HUES64 (cell line): ENCODE data around the gene DHRS9.

Experiments used
- H3K27ac ChIP-seq: 2 replicates; pipeline ENCODE4 v1.7.0; 2013; ENCODE audit warnings: low read depth, low read length, inconsistent platforms
- H3K27me3 ChIP-seq: 2 replicates; pipeline ENCODE4 v1.6.1; 2013; ENCODE audit warnings: mild to moderate bottlenecking, low read length; ENCODE audit not compliant: insufficient read depth
- H3K36me3 ChIP-seq: 2 replicates; pipeline ENCODE4 v1.6.1; 2013; ENCODE audit warnings: mild to moderate bottlenecking, low read length; ENCODE audit not compliant: insufficient read depth
- H3K4me1 ChIP-seq: 2 replicates; pipeline ENCODE4 v1.6.1; 2013; ENCODE audit warnings: mild to moderate bottlenecking, low read length, moderate library complexity; ENCODE audit not compliant: insufficient read depth
- H3K4me3 ChIP-seq: 2 replicates; pipeline ENCODE4 v1.5.1; 2013; ENCODE audit warnings: mild to moderate bottlenecking, low read length, moderate library complexity
- H3K9ac ChIP-seq: 2 replicates; pipeline ENCODE4 v1.6.1; 2013; ENCODE audit warnings: mild to moderate bottlenecking, low read depth, low read length
- H3K9me3 ChIP-seq: 2 replicates; pipeline ENCODE4 v1.6.1; 2013; ENCODE audit warnings: low read depth, low read length; ENCODE audit not compliant: insufficient read depth
- WGBS: fragments of 150-250, 120-280 bp; methylation state at CpG from one replicate; pipeline ENCODE4 v1.1.7; 2013; ENCODE audit warnings: missing lambda C conversion rate; 5-methylcytosine and 5-hydroxymethylcytosine counted together

The DHRS9 gene

DNA sequence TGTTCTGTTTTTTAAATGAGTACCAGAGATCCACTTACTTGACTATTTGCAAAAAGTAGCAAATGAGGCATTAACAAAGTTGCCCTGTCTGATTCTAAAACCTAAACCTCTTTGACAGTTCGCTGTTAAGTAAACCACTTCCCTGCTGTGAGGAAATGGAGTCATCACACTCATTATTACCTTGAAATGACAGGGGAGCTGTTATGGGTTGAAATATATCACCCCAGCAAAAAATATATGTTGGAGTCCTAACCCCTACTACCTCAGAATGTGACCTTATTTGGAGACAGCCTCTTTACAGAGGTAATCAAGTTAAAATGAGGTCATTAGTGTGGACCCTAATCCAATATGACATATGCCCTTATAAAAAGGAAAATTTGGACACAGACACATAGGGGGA is 36.1 kb downstream of the DHRS9 start:
- no peak overlapping the region for H3K27ac ChIP-seq
- H3K4me1 ChIP-seq = peaks cover 6% of the 10 kb centered on the region; the same call in 1 of the 2 replicates
- no peaks in the 10 kb centered on the region for H3K36me3 ChIP-seq
- H3K9me3 ChIP-seq = no peaks in the 10 kb centered on the region
- no peak overlapping the region for H3K4me3 ChIP-seq
- H3K9ac ChIP-seq = no peak overlapping the region
- H3K27me3 ChIP-seq = no peaks in the 10 kb centered on the region
- 77% methylated on average over 1 of the region's 1 CpG for WGBS

- Histone ChIP-seq H3K4me3 (no peak overlapping the region), H3K27me3 (no peaks in the 10 kb centered on the region; the same call in 1 of the 2 replicates), H3K36me3 (no peaks in the 10 kb centered on the region), H3K4me1 (peaks cover 12% of the 10 kb centered on the region; the same call in 1 of the 2 replicates), H3K9me3 (no peaks in the 10 kb centered on the region), H3K27ac (no peak overlapping the region), H3K9ac (no peak overlapping the region)
- 99% methylated on average over 2 of the region's 2 CpGs for WGBS
Observed at GRCh38 chr2:169106134-169106533, 36.8 kb downstream of the DHRS9 start.

DNA sequence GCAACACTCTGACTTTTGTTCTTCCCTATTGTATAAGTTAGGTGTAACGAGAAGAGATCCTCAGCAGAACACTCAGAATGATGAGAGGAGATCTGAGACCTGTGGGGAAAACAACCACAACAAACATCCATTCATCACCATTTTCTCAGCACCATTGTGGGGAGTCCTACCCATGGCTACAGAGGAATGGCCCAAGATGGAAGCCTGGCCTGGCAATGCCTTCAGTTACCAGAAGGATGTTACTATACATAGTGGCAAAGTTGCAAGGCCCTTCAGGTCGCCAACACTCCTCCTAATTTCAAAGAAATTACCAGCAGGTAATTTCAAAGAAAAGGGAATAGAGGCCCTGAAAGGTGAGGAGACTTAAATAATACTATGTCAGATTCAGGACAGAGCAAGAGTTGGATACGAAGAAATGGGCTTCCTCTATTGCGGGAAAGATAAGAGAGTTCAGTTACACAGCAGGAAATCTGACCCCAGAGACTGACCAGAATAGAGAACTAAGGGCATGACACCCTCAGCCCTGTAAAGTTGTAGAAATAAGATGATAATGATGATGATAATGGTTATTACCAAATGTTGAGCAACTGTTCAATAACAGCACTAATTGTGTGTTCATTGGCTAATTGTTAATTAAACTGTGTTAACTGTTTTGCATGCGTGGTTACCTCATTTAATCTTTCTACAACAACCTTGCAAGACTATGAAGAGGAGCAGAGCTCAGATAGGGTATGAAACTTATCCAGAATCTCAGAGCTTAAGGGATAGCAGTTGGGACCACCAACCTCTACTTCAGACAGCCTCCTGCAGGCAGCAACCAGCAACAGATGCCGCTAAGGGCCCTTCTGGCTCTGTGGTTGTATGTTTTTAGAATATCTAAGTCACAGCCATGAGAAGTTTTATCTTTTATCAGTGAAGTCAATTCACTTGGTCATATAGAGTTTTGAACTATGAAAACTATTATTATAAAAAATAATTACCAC is 37.5 kb downstream of the DHRS9 start:
- H3K27ac ChIP-seq = no peak overlapping the region
- no peaks in the 10 kb centered on the region for H3K36me3 ChIP-seq
- H3K4me1 ChIP-seq = peaks cover 13% of the 10 kb centered on the region; the same call in 1 of the 2 replicates
- no peaks in the 10 kb centered on the region; the same call in 1 of the 2 replicates for H3K27me3 ChIP-seq
- 93% methylated on average over 4 of the region's 6 CpGs for WGBS
- H3K4me3 ChIP-seq = no peak overlapping the region
- no peak overlapping the region for H3K9ac ChIP-seq
- H3K9me3 ChIP-seq = no peaks in the 10 kb centered on the region

- no peak overlapping the region for H3K9ac ChIP-seq
- WGBS = 96% methylated on average over 2 of the region's 2 CpGs
- H3K9me3 ChIP-seq = no peaks in the 10 kb centered on the region
- no peak overlapping the region for H3K4me3 ChIP-seq
- H3K36me3 ChIP-seq = no peaks in the 10 kb centered on the region
- H3K27ac ChIP-seq = no peak overlapping the region
- H3K27me3 ChIP-seq = no peaks in the 10 kb centered on the region; the same call in 1 of the 2 replicates
- peaks cover 13% of the 10 kb centered on the region; the same call in 1 of the 2 replicates for H3K4me1 ChIP-seq
Observed at GRCh38 chr2:169107645-169108044, 38.3 kb downstream of the DHRS9 start.

GRCh38 chr2:169108099-169108884 is 38.9 kb downstream of the DHRS9 start:
- no peaks in the 10 kb centered on the region for H3K9me3 ChIP-seq
- no peaks in the 10 kb centered on the region for H3K36me3 ChIP-seq
- H3K27me3 ChIP-seq = no peaks in the 10 kb centered on the region; the same call in 1 of the 2 replicates
- H3K4me3 ChIP-seq = no peak overlapping the region
- 94% methylated on average over 3 of the region's 3 CpGs for WGBS
- H3K4me1 ChIP-seq = peaks cover 13% of the 10 kb centered on the region; the same call in 1 of the 2 replicates
- no peak overlapping the region for H3K9ac ChIP-seq
- H3K27ac ChIP-seq = no peak overlapping the region

- Histone ChIP-seq H3K4me1 (peaks cover 13% of the 10 kb centered on the region; the same call in 1 of the 2 replicates), H3K27me3 (no peaks in the 10 kb centered on the region; the same call in 1 of the 2 replicates), H3K4me3 (no peak overlapping the region; the same call in 1 of the 2 replicates), H3K27ac (no peak overlapping the region), H3K36me3 (no peaks in the 10 kb centered on the region), H3K9me3 (no peaks in the 10 kb centered on the region), H3K9ac (no peak overlapping the region)
- 55% methylated on average over 21 of the region's 21 CpGs for WGBS
Observed at GRCh38 chr2:169109502-169110409, 40.4 kb downstream of the DHRS9 start.

- no peak overlapping the region for H3K4me3 ChIP-seq
- no peaks in the 10 kb centered on the region for H3K36me3 ChIP-seq
- no peaks in the 10 kb centered on the region; the same call in 1 of the 2 replicates for H3K27me3 ChIP-seq
- no peak overlapping the region for H3K27ac ChIP-seq
- 89% methylated on average over 6 of the region's 7 CpGs for WGBS
- no peak overlapping the region for H3K9ac ChIP-seq
- no peaks in the 10 kb centered on the region for H3K9me3 ChIP-seq
- H3K4me1 ChIP-seq = peaks cover 13% of the 10 kb centered on the region; the same call in 1 of the 2 replicates
Observed at GRCh38 chr2:169110419-169110818, 41.1 kb downstream of the DHRS9 start.

DNA sequence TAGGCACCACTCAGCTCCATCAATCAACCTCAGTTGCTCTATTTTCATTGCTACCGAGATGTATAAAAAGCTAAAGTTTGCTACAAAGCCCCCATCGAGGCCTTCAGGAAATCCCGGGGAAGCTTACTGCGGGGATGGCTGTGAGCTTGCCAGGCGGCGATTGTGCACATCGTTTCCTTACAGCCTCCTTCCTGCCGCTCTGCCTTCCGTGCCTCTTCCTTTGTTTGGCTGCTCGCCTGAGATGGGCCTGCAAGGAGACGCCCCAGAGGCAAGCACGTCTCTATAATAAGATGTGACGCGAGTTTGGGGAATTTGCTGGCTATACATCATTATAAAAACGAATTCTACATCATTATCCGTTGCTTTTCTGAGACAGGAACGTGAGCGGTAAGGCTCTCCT is 41.6 kb downstream of the DHRS9 start:
- Histone ChIP-seq H3K4me3 (no peak overlapping the region), H3K4me1 (peaks cover 13% of the 10 kb centered on the region; the same call in 1 of the 2 replicates), H3K27ac (no peak overlapping the region), H3K9ac (no peak overlapping the region), H3K9me3 (no peaks in the 10 kb centered on the region), H3K27me3 (no peaks in the 10 kb centered on the region; the same call in 1 of the 2 replicates), H3K36me3 (no peaks in the 10 kb centered on the region)
- 76% methylated on average over 18 of the region's 18 CpGs for WGBS

DNA sequence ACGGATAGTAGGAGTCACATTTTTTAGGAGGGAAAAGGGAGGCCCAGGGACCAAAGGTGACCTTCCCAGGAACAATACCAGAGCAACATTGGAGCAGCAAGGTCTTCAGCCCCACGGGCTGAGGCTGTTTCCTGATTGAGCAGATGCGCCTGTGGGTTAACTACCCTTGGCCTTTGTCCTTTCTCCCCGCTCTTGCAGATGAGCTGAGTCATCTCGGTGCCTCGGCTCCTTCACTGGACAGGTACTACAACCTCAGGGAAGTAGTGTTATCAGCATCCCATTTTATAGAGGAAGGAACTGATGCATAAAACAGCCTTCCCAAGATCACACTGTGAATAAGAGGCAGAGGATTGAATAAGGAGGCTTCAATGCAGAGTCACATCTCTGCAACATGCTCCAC is 43.5 kb downstream of the DHRS9 start:
- WGBS = 95% methylated on average over 6 of the region's 6 CpGs
- H3K27me3 ChIP-seq = no peaks in the 10 kb centered on the region; the same call in 1 of the 2 replicates
- no peak overlapping the region for H3K9ac ChIP-seq
- no peak overlapping the region for H3K4me3 ChIP-seq
- no peak overlapping the region for H3K27ac ChIP-seq
- no peaks in the 10 kb centered on the region for H3K36me3 ChIP-seq
- H3K4me1 ChIP-seq = peaks cover 13% of the 10 kb centered on the region; the same call in 1 of the 2 replicates
- H3K9me3 ChIP-seq = no peaks in the 10 kb centered on the region

DNA sequence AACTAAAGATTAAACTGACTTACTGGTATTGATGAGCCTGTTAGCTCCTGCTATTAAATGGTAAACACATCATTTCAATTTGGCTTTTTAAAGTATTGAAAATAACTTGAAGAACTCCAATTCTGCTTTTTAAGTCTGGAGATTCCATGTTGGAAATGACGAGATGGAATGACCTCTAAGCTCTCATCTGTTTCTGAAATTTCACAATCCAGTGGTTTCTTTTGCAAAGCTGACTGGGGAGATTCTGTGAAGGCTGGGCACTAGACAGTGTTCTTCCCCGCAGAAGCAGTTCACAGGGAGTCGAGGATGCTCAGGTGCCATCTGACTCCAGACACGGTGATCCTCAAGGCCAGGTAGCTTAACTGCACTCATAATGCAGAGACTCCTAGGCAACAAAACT is 44.7 kb downstream of the DHRS9 start:
- Histone ChIP-seq H3K9me3 (no peaks in the 10 kb centered on the region), H3K27ac (no peak overlapping the region), H3K4me1 (peaks cover 13% of the 10 kb centered on the region; the same call in 1 of the 2 replicates), H3K9ac (no peak overlapping the region), H3K4me3 (no peak overlapping the region), H3K27me3 (no peaks in the 10 kb centered on the region; the same call in 1 of the 2 replicates), H3K36me3 (no peaks in the 10 kb centered on the region)
- WGBS = over 99% methylated on average over 4 of the region's 4 CpGs
